ENCODE results near the gene S100Z. TPM values are rescaled to one million over a fixed set of nuclear protein-coding genes. Genes with fewer than 3 reads are reported as not detected.
"Not testable (repeated sequence)": the region's sequence is repeated elsewhere in the genome, so short reads cannot be mapped to it uniquely, and the experiment has no call there.

Gene S100Z
- total and polyA plus RNA-seq, 3 donors from 2014 or later, result 0.71 TPM; not detected in 2

DNA sequence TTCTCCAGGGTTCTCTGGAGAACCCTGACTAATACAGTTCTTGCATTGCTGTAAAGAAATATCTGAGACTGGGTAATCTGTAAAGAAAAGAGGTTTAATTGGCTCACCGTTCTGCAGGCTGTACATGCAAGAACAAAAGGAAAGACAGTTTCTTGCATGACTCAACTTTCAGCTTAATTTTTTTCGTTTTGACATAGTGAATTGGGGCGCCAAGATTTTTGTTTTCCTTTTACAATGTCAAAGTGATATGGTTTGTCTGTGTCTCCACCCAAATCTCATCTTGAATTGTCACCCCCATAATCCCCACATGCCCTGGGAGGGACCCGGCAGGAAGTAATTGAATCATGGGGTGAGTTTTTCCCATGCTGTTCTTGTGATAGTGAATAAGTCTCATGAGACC, 91.2 kb downstream of the S100Z start:
- Histone ChIP-seq H3K4me3 (no peak overlapping the region), H3K27me3 (no peaks in the 10 kb centered on the region), H3K4me1 (peaks cover 3% of the 10 kb centered on the region), H3K27ac (no peak overlapping the region), H3K9me3 (no peaks in the 10 kb centered on the region), H3K36me3 (ENCODE audit: low read depth, missing control alignments) (no peaks in the 10 kb centered on the region)
- intact Hi-C loops (cut with DNase I; ENCODE audit: low total_unique reads), result no loop called here
- WGBS, 2 donors, result 79 to 88% methylated on average over 4 of the region's 4 CpGs
- no peak for TF ChIP-seq CTCF (IDR thresholded peaks at IDR 0.05)
- no peak for TF ChIP-seq POLR2A (IDR thresholded peaks at IDR 0.05)
- no peak for DNase-seq

DNA sequence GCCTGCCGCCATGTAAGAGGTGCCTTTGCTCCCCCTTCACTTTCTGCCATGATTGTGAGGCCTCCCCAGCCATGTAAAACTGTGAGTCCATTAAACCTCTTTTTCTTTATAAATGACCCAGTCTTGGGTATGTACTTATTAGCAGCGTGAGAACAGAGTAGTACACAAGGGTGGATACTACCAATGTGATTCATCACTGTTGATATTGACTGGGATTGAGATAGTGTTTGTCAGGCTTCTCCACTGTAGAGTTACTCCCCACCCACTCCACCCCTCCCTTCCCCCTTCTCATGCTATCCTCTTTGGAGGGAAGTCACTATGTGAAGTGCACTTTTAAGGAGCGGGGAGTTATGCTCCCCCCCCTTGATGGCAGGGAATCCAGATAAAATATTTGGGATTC, 91.6 kb downstream of the S100Z start:
- WGBS, 2 donors, result 83 to 92% methylated on average over 3 of the region's 3 CpGs
- Histone ChIP-seq H3K27ac (no peak overlapping the region), H3K9me3 (no peaks in the 10 kb centered on the region), H3K4me3 (no peak overlapping the region), H3K36me3 (ENCODE audit: low read depth, missing control alignments) (no peaks in the 10 kb centered on the region), H3K27me3 (no peaks in the 10 kb centered on the region), H3K4me1 (peaks cover 3% of the 10 kb centered on the region)
- intact Hi-C loops (cut with DNase I; ENCODE audit: low total_unique reads), result no loop called here
- TF ChIP-seq CTCF (IDR thresholded peaks at IDR 0.05), result no peak
- TF ChIP-seq POLR2A (IDR thresholded peaks at IDR 0.05), result no peak
- no peak for DNase-seq

DNA sequence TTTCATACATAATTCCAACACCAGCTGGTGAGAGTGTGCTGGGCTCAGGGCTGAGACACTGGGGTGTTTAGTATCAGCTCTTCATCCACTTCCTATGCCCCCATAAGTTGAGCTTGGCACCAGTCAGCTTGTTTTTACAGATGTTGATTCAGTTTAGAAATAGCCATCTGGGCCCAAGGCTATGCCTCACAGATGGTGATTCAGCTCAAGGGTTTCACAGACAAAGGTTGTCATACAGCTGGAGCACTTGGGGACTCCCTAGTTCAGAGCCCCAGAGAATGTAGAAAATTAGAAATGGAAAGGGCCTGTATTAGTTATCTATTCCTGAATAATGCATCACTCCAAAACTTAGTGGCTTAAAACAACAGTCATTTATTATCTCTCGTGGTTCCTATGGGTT, 92.8 kb downstream of the S100Z start:
- intact Hi-C loops (cut with DNase I; ENCODE audit: low total_unique reads), result no loop called here
- 82 to 86% methylated on average over 1 of the region's 1 CpG for WGBS, 2 donors
- Histone ChIP-seq H3K4me1 (peaks cover 3% of the 10 kb centered on the region), H3K36me3 (ENCODE audit: low read depth, missing control alignments) (no peaks in the 10 kb centered on the region), H3K27me3 (no peaks in the 10 kb centered on the region), H3K9me3 (no peaks in the 10 kb centered on the region), H3K27ac (no peak overlapping the region), H3K4me3 (no peak overlapping the region)
- no peak for DNase-seq
- TF ChIP-seq POLR2A (IDR thresholded peaks at IDR 0.05), result no peak
- no peak for TF ChIP-seq CTCF (IDR thresholded peaks at IDR 0.05)

- DNase-seq, result no peak
- intact Hi-C loops (cut with DNase I; ENCODE audit: low total_unique reads), result no loop called here
- H3K27me3 ChIP-seq, result no peaks in the 10 kb centered on the region
- no peaks in the 10 kb centered on the region for H3K9me3 ChIP-seq
- WGBS, 2 donors, result 84 to 94% methylated on average over 3 of the region's 3 CpGs
- TF ChIP-seq POLR2A (IDR thresholded peaks at IDR 0.05), result no peak
- no peak for TF ChIP-seq CTCF (IDR thresholded peaks at IDR 0.05)
- no peak overlapping the region for H3K4me3 ChIP-seq
- peaks cover 3% of the 10 kb centered on the region for H3K4me1 ChIP-seq
- H3K27ac ChIP-seq, result no peak overlapping the region
- no peaks in the 10 kb centered on the region for H3K36me3 ChIP-seq (ENCODE audit: low read depth, missing control alignments)
Measured at GRCh38 chr5:76943006-76943405, 93.2 kb downstream of the S100Z start.

DNA sequence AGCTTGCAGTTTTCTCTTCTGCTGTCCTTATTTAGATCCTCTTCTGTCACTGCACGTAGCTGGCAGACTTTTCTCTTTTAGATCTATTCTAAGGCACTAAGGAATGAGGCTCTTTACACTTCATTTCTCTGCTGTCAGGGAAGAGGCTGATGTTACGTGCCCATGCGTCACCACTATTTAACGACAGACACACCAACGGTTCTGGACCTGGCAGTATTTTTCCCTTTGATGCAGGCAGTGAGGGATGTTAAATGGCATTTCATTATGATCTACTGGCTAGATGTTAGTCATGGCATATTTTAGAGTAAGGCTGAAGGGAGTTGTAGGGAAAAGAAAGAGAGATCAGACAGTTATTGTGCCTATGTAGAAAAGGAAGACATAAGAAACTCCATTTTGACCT, 94.8 kb downstream of the S100Z start:
- no peaks in the 10 kb centered on the region for H3K9me3 ChIP-seq
- H3K27ac ChIP-seq, result no peak overlapping the region
- intact Hi-C loops (cut with DNase I; ENCODE audit: low total_unique reads), result no loop called here
- no peaks in the 10 kb centered on the region for H3K27me3 ChIP-seq
- peaks cover 3% of the 10 kb centered on the region for H3K4me1 ChIP-seq
- TF ChIP-seq POLR2A (IDR thresholded peaks at IDR 0.05) (no peak), CTCF (IDR thresholded peaks at IDR 0.05) (no peak)
- H3K36me3 ChIP-seq (ENCODE audit: low read depth, missing control alignments), result no peaks in the 10 kb centered on the region
- 67 to 68% methylated on average over 5 of the region's 5 CpGs for WGBS, 2 donors
- DNase-seq, result no peak
- no peak overlapping the region for H3K4me3 ChIP-seq

DNA sequence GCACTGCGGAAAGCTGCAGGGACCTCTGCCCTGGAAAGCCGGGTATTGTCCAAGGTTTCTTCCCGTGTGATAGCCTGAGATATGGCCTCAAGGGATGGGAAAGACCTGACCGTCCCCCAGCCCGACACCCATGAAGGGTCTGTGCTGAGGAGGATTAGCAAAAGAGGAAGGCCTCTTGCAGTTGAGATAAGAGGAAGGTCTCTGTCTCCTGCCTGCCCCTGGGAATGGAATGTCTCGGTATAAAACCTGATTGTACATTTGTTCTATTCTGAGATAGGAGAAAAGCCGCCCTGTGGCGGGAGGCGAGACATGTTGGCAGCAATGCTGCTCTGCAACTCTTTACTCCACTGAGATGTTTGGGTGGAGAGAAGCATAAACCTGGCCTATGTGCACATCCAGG, 95.4 kb downstream of the S100Z start:
- H3K4me1 ChIP-seq; intact Hi-C loops (cut with DNase I; ENCODE audit: low total_unique reads); H3K4me3 ChIP-seq; DNase-seq; H3K27ac ChIP-seq; H3K36me3 ChIP-seq (ENCODE audit: low read depth, missing control alignments); H3K9me3 ChIP-seq; H3K27me3 ChIP-seq: not testable (repeated sequence)
- WGBS, 2 donors, result 38 to 57% methylated on average over 8 to 9 of the region's 9 CpGs
